DOHH2 (cell line): ENCODE measurements around the gene DEUP1.

Experiments
- CTCF ChIP-seq: fragments of 200-600 bp; sonication (generic); IDR thresholded peaks from one replicate; pipeline ENCODE4 v1.5.1; 2014; ENCODE audit warnings: antibody characterized with exemption, mild to moderate bottlenecking, low read depth, low read length; ENCODE audit not compliant: poor library complexity, severe bottlenecking
- EZH2phosphoT487 ChIP-seq: fragments of 200-600 bp; sonication (generic); IDR thresholded peaks from 2 replicates; pipeline ENCODE4 v1.6.1; 2017; ENCODE audit warnings: borderline replicate concordance, mild to moderate bottlenecking, antibody characterized with exemption, low read length, moderate library complexity, mixed read lengths

GRCh38 chr11:93288767-93289166 lies 41.8 kb upstream of the DEUP1 start:
- no peak for TF ChIP-seq CTCF
- TF ChIP-seq EZH2phosphoT487, result no peak
